Erythroblast (primary cell): Measurements from ENCODE around the gene LMBRD2.

Source experiments
- GATA1 ChIP-seq: IDR thresholded peaks from 2 replicates; pipeline ENCODE4 v1.6.1; 2011; ENCODE audit warnings: low read depth, mild to moderate bottlenecking, control low read depth, low read length, moderate library complexity
- POLR2A ChIP-seq: IDR thresholded peaks from 2 replicates; pipeline ENCODE4 v1.6.1; 2011; ENCODE audit warnings: mild to moderate bottlenecking, low read length

DNA sequence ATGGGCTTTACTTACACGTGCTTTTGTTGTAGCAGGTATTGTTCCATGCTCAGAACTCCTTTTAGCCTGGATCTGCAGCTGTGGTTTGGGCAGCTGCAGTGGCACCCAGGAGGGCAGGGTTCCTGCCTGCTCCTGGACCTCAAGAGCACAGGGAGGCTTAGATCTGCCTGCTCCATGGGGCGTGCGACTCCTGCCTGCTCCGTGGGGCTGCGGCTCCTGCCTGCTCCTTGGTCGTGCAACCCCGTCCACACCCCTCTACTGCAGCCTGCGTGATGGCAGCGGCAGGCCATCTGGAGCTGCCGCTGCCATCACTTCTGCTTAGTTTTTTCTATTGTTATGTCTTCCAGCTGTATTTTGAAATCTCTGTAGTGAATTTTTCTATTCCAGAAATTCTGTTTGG is 73.3 kb downstream of the LMBRD2 start:
- TF ChIP-seq POLR2A (no peak), GATA1 (no peak)
